AG10803 (cell line): Measurements from ENCODE around the gene INPP5A.
"Not testable (repeated sequence)": the region's sequence is repeated elsewhere in the genome, so short reads cannot be mapped to it uniquely, and the experiment has no call there.

Experiments used
- DNase-seq: peaks from one replicate; pipeline ENCODE4 v3.0.0; 2010; ENCODE audit warnings: low read depth
- H3K4me3 ChIP-seq: 2 replicates; pipeline ENCODE4 v1.5.1; 2011; ENCODE audit warnings: mild to moderate bottlenecking, low read length, control low read depth
- TF ChIP-seq, protein P1 (sequence below): conservative IDR thresholded peaks from 2 replicates; pipeline ENCODE4 v1.5.1; 2011; ENCODE audit warnings: mild to moderate bottlenecking, low read length, control low read depth, inconsistent platforms

The INPP5A gene, protein sequence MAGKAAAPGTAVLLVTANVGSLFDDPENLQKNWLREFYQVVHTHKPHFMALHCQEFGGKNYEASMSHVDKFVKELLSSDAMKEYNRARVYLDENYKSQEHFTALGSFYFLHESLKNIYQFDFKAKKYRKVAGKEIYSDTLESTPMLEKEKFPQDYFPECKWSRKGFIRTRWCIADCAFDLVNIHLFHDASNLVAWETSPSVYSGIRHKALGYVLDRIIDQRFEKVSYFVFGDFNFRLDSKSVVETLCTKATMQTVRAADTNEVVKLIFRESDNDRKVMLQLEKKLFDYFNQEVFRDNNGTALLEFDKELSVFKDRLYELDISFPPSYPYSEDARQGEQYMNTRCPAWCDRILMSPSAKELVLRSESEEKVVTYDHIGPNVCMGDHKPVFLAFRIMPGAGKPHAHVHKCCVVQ

DNA sequence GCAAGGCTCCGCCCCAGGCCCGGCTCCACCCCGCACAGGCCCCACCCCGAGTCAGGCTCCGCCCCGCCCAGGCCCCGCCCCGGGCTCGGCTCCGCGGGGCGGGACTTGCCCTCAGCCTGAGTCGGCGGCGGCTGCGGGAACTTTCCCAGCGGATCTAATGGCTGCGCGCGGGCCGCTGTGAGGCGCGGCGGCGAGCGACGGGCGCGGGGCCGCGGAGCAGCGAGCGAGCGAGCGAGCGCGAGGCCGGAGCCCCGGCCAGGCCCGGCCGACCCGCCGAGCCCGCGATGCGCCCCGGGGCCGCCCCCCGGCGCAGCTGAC, at the start of gene INPP5A:
Gene INPP5A (plus strand): TSS at position 104 of the 318 bp plus-strand sequence. CDS start 310 bp downstream, outside the sequence.
- TF ChIP-seq, protein P1, sequence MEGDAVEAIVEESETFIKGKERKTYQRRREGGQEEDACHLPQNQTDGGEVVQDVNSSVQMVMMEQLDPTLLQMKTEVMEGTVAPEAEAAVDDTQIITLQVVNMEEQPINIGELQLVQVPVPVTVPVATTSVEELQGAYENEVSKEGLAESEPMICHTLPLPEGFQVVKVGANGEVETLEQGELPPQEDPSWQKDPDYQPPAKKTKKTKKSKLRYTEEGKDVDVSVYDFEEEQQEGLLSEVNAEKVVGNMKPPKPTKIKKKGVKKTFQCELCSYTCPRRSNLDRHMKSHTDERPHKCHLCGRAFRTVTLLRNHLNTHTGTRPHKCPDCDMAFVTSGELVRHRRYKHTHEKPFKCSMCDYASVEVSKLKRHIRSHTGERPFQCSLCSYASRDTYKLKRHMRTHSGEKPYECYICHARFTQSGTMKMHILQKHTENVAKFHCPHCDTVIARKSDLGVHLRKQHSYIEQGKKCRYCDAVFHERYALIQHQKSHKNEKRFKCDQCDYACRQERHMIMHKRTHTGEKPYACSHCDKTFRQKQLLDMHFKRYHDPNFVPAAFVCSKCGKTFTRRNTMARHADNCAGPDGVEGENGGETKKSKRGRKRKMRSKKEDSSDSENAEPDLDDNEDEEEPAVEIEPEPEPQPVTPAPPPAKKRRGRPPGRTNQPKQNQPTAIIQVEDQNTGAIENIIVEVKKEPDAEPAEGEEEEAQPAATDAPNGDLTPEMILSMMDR = no peak
- peak within 1 kb of the TSS; percentile 75 for H3K4me3 ChIP-seq
- no peak for DNase-seq

- H3K4me3 ChIP-seq = no peak overlapping the region
- DNase-seq = no peak
- TF ChIP-seq, protein P1 = no peak
Measured at GRCh38 chr10:132488231-132488821, 49.3 kb upstream of the INPP5A start.

GRCh38 chr10:132489053-132489703, 48.4 kb upstream of the INPP5A start:
- TF ChIP-seq, protein P1 = no peak
- peak; percentile 63 for DNase-seq
- no peak overlapping the region for H3K4me3 ChIP-seq

DNA sequence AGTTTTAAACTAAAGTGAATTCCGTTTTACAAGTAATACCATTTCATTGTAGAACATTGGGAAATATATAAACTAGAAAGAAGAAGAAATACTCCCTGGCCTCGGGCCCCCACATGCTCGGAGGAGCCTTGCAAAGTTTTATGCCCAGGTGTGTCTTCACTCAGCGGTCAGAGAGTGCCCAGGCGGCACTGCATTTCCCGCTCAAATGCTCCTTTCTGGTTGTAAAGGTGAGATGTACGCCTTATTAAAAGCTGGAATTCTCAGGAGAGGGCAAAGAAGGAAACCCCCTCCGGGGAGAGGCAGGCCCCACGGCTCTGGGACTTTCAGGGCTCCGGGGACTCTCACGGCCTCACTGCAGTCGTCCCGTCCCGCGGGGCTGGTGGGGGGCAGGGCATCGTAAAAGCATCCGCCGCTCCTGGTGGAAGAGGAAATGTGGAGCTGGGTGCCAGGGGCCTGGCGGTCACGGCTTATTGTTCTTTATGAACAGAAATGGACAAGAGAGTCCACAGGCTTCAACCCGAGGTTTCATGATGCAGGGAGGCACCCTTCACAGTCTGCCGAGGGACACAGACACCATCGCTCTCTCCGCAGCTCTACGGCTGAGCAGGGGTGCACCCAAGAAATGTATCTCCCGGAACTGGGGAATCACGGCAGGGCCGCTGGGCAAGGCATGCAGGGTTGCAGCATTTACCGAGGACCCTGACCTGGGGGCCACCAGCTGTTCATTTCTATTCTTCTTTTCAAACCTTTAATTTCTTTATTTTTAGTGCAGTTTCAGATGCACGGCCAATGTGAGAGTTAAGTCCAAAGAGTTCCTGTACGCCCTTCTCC, 47.7 kb upstream of the INPP5A start:
- TF ChIP-seq, protein P1 = no peak
- no peak for DNase-seq
- no peak overlapping the region for H3K4me3 ChIP-seq

GRCh38 chr10:132491534-132491933, 46.1 kb upstream of the INPP5A start:
- not testable (repeated sequence) for DNase-seq, H3K4me3 ChIP-seq

DNA sequence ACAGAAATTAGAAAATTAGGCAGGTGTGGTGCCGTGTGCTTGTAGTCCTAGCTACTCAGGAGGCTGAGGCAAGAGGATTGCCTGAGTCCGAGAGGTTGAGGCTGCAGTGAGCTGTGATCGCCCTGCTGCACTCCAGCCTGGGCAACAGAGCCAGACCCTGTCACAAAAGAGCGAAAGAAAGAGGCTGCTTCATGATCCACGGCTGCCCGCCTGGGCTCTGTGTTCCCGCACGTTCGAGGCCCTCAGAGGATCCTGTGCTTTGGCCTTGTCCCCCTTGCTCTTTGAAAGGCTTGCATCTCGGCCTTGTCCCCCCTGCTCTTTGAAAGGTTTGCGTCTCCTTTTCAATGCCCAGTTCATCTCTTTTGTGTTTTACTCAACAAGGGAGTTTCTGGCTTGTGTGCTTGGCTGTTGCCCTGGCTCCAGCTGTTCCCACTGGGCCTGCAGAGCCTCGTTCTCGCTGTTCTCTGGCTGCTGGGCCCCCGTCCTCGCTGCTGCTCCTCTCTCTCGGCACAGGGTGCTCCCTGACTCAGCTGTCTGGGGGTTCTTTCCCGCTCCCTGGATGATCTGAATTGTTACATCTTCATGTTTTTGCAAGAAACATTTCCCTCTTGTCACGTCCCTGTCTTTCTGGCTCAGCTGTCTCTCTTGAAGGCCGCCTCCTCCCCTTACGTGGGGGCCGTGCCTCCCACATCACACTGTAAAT, 45.1 kb upstream of the INPP5A start:
- H3K4me3 ChIP-seq = no peak overlapping the region
- no peak for DNase-seq
- TF ChIP-seq, protein P1 = no peak
